ENCODE measurements around the gene GRID1.

- TF ChIP-seq CTCF (optimal IDR thresholded peaks at IDR 0.05 in 1 of 3, IDR thresholded peaks at IDR 0.05 in 1 of 3, conservative IDR thresholded peaks at IDR 0.05 in 1 of 3; ENCODE audit: extremely low read depth in 1 of 3, insufficient read depth in 2 of 3, low read length in 3 of 3) = no peak
- TF ChIP-seq EZH2 (IDR thresholded peaks at IDR 0.05; ENCODE audit: low read length) = no peak
Measured at GRCh38 chr10:86316990-86317389, 49.6 kb downstream of the GRID1 start.
